OCI-LY3 (cell line): ENCODE data around the gene CTSE.

Experiments
- CTCF ChIP-seq: fragments of 200-600, 300-600 bp; sonication (generic); IDR thresholded peaks from 2 replicates; pipeline ENCODE4 v1.5.1; 2014; ENCODE audit warnings: antibody characterized with exemption, low read length, low read depth
- EZH2phosphoT487 ChIP-seq: fragments of 200-600 bp; shearing (Covaris generic); IDR thresholded peaks from 2 replicates; pipeline ENCODE4 v1.6.1; 2018; ENCODE audit warnings: antibody characterized with exemption, mixed run types, low read depth

DNA sequence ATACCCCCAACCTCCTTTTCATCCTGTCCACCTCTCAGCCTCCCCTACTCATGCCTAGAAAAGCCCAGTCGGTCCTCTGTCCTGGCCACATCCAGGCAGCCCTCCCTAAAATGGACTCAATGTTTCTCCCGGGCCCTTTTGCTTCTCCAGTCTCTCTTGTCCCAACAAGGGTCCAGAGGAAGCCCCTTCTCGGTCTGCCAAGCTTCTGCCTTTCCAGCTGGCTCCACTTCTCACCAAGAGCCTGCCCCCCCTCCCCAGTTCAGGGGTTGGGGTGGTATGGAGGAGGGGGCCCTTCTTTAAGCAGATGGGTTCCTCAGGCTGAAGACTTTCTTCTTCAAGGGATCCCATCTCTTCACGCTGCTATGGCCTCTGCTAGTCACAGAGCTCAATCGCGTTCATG lies 44.4 kb downstream of the CTSE start:
- TF ChIP-seq CTCF (no peak), EZH2phosphoT487 (no peak)
